HS-27A (cell line): Measurements from ENCODE around the gene MRPL36.
A peak's percentile ranks its signal among the peaks of the same experiment; 100 is the strongest.
"Not testable (repeated sequence)": the region's sequence is repeated elsewhere in the genome, so short reads cannot be mapped to it uniquely, and the experiment has no call there.

Experiments used
- DNase-seq: peaks from one replicate; pipeline ENCODE4 v3.0.0-alpha.2; 2012; ENCODE audit warnings: low read depth, missing footprints

Gene MRPL36

GRCh38 chr5:1796371-1797102, 3.1 kb downstream of the MRPL36 start:
- no peak for DNase-seq

GRCh38 chr5:1795931-1796330, 3.7 kb downstream of the MRPL36 start:
- no peak for DNase-seq

GRCh38 chr5:1795506-1795905, 4.1 kb downstream of the MRPL36 start:
- no peak for DNase-seq

GRCh38 chr5:1794901-1795290, 4.7 kb downstream of the MRPL36 start:
- no peak for DNase-seq

DNA sequence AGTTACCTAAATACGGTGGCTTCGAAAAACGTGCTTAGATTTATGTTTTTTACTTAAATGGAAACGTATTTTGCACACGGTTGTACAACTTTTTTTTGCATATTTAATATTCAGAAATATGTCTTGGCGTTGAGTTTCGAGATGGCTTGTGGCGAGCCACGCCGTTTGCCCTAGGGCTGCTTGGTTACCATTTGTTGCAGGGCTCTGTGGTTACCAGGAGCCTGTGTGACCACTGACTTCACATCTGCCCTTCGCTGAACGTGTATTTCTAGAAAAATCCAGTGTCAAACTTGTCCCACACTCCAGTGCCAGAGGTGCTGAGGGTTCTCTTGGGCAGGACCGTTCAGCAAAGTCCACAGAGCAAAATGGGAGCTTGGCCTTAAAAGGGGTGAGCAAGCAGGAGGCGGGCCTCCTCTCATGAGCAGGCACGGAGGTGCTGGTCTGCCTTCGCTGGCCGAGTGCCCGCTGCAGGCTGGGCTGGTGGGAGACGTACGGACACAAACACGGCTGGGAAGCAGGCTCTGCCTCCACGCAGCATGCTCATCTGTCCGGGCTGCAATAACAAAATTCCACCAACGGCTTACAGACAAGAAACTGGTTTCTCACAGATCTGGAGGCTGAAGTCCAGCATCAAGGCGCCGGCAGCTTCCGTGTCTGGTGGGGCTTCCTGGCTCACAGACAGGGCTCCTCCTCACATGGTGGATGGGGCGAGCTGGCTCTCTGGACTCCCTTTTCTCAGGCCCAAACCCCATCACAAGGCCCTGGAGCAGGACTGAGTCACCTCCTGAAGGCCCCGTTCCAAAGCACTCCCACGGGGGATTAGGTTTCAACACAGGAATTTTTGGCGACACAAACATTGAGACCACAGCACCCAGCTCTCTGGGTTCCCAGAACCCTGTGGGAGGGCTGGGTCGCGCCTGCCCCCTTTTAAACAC, 5.4 kb downstream of the MRPL36 start:
- no peak for DNase-seq

- DNase-seq, result no peak
These were observed 6.3 kb downstream of the MRPL36 start for GRCh38 chr5:1793301-1793740.

DNA sequence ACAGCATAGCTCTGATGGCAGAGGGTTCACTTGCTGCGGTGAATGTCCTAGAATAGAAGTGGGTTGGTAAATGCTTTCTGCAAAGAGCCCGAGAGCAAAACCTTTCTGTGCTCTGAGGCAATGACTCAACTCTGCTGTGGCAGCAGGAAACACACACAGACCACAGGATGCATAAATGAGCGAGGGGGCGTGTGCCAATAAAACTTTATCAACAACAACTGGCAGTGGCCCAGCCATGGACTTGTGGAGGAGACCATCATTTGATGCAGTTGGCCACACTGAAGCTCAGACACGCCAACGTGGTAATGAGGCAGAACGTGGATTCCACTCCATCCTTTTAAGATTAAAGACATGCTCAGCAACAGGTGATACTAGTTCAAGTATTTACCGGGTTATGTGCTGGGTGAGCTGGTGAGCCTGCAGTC, 6.8 kb downstream of the MRPL36 start:
- DNase-seq, result no peak

GRCh38 chr5:1791176-1791575, 8.5 kb downstream of the MRPL36 start:
- DNase-seq, result no peak

DNA sequence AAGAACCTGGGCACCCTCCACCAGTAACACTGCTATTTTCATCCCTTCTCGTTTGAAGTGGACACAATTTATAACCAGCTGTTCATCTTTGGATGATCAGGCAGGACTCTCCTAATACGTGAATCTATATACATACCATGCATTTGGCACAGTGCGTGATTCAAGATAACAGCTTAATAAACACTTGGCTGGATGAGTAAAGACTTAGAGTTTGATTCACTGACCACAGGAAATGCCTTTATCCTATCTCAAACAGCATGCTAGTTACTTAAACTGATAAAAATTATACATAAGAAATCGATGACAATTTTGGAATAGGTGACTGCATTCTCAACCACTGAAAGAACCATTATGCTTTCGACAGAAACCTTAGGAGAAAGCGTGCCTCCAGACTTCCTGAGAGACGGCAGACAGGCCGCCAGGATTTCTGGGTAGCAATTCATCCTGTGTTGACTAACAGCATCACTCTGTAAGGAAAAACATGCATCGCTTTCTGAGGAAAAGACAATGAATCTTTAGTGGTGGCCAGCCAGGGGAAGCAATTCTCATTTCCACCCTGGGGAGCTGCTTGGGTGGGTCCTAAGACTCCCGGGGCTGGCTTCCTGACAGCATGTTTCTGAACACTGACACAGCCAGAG, 9.7 kb downstream of the MRPL36 start:
- peak; percentile 43 for DNase-seq

- DNase-seq, result not testable (repeated sequence)
These were observed 10.2 kb downstream of the MRPL36 start for GRCh38 chr5:1789438-1789833.

DNA sequence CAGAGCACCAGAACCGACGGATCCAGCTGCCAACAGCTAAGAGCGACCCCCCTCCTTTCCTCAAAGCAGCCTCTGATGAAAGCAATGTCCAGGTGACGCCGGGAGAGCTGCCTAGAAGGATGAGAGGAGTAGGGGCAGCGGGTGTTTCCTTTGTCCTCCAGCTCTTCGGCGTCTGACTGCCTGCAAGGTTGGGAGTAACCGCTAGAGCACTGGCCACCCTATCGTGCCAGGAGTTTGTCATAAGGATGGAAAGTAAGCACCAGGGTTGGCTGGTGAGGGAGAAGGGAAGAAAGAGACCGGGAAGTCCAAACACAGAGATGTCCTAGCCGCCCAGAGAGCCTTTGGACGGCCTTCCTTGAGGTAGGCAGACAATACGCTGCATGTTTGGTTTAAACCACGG, 10.8 kb downstream of the MRPL36 start:
- DNase-seq, result no peak

GRCh38 chr5:1788200-1788599, 11.4 kb downstream of the MRPL36 start:
- no peak for DNase-seq

GRCh38 chr5:1787472-1788047, 12.1 kb downstream of the MRPL36 start:
- no peak for DNase-seq

DNA sequence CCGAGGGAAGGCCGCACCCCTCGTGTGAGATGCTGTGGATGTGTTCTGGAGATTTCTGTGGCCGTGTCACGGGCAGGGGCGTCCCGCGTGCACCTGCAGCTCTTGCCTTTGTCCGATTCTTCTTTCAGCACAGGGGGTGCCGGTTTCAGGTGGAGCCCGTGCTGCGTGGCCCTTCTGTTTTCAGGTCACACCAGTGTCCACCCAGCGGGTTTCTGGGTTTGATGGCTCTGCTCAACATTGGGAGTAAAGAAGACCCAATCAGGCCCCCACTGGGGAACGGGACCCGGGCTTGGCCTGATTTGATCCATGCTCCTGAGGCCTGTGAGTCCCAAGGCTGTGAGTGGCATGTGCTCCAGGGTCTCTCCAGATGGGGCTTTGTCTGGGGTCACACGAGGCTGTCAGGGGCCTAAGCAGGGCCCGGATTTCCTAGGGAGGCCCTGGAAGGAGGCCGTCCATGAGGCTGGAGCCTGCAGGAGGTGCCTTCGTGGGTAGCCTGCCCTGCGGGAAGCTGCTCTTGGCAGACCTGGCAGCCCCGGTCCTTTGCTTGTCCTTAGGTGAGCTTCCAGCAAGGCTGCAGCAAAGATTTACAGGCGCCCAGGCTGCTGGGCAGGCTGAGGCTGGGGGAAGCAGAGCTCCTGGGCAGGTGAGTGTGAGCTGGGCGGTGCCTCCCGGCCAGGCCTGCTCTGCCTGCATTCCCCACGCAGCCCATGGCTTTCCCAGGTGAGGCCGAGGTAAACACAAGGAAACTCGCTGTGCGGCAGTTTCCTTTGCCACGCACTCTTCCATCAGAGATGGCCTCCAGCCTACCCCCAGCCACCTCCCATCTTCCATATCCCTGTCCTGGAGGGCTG, 12.8 kb downstream of the MRPL36 start:
- DNase-seq, result no peak

DNA sequence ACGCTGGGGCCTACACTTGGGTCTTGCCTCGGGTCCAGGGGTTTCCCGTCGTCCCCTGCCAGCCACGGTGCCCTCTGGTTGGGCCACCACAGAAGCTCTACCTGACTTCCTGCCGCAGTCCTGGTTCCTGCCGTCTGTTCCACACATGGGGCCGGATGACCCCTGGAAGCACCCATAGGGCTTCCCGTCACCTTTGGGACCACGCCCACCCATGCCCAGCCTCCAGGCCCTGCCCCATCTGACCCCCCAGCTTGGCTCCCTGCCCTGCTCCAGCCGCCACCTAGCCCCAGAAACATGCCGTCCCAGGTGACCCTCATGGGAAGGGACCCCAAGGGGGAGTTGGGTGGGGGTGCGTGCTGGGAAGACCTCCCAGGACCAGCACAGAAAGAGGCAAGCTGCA, 13.7 kb downstream of the MRPL36 start:
- no peak for DNase-seq

DNA sequence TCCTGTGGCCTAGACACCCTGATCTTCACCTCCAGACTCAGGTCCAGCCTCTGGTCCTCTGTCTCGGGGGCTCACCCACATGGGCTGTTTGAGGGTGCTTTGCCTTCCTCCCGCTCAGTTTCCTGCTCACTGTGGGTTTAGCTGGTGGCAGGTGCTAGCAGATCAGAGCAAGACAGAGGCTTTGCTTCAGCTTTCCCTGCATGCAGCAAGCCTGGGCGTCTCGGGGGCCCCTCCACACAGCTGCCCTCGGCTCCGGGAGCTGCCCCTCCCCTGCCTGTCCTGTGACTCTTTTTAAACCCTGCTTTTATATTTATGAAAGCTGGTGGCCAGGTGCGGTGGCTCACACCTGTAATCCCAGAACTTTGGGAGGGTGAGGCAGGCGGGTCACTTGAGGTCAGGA, 14.6 kb downstream of the MRPL36 start:
- no peak for DNase-seq

DNA sequence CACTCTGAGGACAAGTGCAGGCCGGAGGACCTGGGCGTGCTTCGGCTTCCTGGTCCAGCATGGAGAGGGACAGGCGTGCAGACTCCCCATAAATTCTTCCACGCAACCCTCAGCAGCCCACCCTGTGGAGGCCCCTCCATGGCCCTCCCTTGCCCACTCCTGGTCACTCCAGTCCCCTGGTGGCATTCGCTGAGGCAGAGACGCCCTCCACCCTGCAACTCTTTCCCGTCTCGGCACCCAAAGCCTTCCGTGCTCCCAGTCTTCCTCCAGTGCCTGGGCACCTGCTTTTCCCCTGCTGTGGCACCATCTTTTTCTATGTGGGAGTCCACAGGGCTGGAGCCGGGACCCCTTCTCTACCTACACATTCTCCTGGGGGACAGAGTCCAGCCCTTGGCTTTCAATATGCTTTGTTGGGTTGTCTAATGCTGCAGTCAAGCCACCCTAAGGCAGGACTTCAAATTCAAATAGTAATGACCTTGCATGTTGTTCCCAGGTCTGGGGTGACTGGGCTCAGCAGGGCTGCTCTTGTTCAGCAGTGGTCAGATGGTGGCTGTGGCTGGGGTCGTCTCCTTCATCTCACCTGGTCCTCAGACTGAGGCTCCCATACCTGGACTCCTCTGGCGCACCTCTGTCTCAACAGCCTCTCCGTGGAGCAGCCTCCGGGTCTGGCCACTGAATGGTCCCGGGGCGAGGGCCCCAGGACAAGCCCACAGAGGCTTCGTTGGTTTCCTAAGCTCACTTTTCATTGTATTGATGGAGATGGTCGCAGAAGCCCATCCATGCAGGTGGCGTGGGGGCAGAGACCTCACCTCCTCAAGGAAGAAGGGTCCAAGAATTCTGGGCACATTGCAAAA, 15.2 kb downstream of the MRPL36 start:
- DNase-seq, result no peak

DNA sequence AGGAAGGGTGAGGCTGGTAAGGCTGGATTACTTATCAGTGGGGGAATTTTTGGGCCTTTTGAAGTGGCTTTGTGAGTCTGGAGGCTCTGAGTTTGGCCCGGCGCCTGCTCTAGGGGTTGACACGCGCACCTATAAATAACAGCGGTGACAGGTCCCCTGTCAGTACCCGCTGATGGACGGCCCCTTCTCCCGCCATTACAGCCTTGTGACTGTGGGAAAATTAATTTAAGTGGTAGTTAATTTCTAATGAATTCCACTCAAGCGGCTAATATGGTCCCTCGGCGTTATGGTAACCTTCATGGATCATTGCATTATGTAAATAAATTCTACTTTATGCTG, 16.5 kb downstream of the MRPL36 start:
- no peak for DNase-seq

DNA sequence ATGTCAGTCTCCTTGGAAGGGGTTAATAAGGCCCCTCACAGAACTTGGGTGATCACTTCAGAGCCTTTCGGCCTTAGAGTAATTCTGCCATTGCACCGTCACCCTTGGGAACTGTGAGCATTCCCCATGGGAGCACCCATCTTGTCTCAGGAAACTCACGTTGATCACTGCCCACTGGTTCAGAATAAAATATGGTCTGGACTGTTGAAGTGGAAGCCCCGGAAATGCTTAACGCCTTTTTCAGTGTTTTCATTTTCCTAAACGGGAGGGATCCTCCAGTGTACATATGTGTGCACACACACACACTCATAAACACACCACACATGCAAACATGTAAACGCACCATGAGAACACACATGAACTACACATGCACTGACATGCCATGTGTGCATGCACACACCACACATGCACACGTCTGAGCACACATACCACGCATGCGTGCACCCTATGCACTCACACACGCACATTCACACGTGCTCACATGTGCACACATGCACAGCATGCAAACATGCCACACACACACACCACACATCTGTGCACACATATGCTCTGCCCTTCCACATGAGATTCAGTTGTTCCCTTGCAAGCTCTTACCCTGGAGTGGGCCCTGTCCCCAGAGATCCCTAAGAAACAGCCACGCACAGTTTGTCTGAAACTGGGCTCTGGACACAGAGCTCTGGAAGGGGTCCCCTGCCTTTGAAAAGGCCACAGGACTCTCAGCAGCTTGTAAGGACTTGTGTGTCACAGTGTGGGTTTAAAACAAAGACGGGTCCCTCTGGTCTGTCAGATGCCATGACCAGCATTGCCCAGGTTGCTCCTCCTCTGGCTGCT, 17.0 kb downstream of the MRPL36 start:
- DNase-seq, result no peak
